ENCODE data around the gene MISP3. TPM values are rescaled to one million over a fixed set of nuclear protein-coding genes. Genes with fewer than 3 reads are reported as not detected.

MISP3 gene
- total and polyA plus RNA-seq, 2 of the 8 experiments (the other 6 are each of a cell fraction or from before 2014, with no cell fraction given) = 0.74 to 1.4 TPM

DNA sequence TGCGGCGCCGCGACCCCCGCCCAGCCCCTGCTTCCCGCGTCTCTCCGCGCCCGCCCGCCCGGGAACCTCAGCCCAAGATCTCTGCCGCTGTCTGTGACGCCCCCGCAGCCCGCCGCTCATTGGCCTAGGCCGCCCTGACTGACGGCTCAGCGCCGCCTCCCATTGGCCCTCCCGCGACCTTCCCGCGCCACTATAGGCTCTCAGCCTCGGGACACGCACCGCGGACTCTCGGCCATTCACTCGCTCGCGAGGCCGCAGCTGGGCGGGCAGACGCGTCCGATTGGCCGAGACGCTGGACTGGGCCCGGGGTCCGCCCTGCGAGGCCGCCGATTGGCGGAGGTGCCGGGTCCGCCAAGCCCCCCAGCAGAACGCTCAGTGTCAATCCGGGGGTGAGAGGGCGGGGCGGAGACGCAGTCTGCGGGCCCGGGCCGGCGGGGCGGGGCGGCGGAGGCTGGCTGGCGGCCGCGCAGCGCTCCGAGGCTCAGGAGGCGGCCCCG lies 45.1 kb downstream of the MISP3 start, which contains the start of gene PRKACA (continued):
- TF ChIP-seq CHD7 (IDR thresholded peaks at IDR 0.05; ENCODE audit: insufficient replicate concordance, low read length) = no peak
- peak; percentile 99 for TF ChIP-seq SP1 (IDR thresholded peaks at IDR 0.05; ENCODE audit: low read depth, low read length)
- peak; percentile 95 for TF ChIP-seq CHD2 (IDR thresholded peaks at IDR 0.05; ENCODE audit: low read length)
- TF ChIP-seq MAFK (IDR thresholded peaks at IDR 0.05; ENCODE audit: low read depth, low read length) = no peak
- TF ChIP-seq BRCA1 (IDR thresholded peaks at IDR 0.05; ENCODE audit: low read depth, low read length) = peak; percentile 42; the same call in 1 of the 2 replicates
- no peak for TF ChIP-seq EZH2 (IDR thresholded peaks at IDR 0.05; ENCODE audit: low read depth, low read length, severe bottlenecking)
- TF ChIP-seq SP2 (IDR thresholded peaks at IDR 0.05; ENCODE audit: low read length) = peak; percentile 89
- no peak for TF ChIP-seq TEAD4 (IDR thresholded peaks at IDR 0.05; ENCODE audit: low read depth, low read length)
- TF ChIP-seq CBX5 (IDR thresholded peaks at IDR 0.05; ENCODE audit: low read depth, low read length) = no peak
- peak; percentile 99 for TF ChIP-seq EGR1 (IDR thresholded peaks at IDR 0.05; ENCODE audit: borderline replicate concordance, low read depth, low read length)
- TF ChIP-seq KDM4A (IDR thresholded peaks at IDR 0.05; ENCODE audit: low read depth, low read length, severe bottlenecking) = peak; percentile 14
- TF ChIP-seq CREB1 (IDR thresholded peaks at IDR 0.05) = peak; percentile 88
- TF ChIP-seq NANOG (IDR thresholded peaks at IDR 0.05; ENCODE audit: insufficient read depth, low read depth, low read length, poor library complexity, severe bottlenecking) = peak; percentile 3
